Right cardiac atrium (tissue), 5 donors: ENCODE results near the gene ADAMTS4. TPM values are rescaled to one million over a fixed set of nuclear protein-coding genes. Genes with fewer than 3 reads are reported as not detected.

ENCODE experiments used
- ATAC-seq, 2 donors: fragments of 200-7000 bp; cut with Tn5 transposase; one replicate each; pipeline versions ENCODE4 v1.8.0 to v1.9.1; 2020; ENCODE audit warnings: moderate library complexity in 2 of 2, mild to moderate bottlenecking in 1 of 2
- DNase-seq, 3 donors: peaks; one replicate each; pipeline ENCODE4 v3.0.0-alpha.2; 2020
- H3K27ac ChIP-seq: one replicate; pipeline ENCODE4 v1.5.1; 2013; ENCODE audit warnings: mild to moderate bottlenecking, low read length, control low read depth, moderate library complexity
- H3K27me3 ChIP-seq: one replicate; pipeline ENCODE4 v1.6.1; 2013; ENCODE audit not compliant: control insufficient read depth, insufficient read depth
- H3K4me1 ChIP-seq: one replicate; pipeline ENCODE4 v1.6.1; 2013; ENCODE audit warnings: low read length; ENCODE audit not compliant: control insufficient read depth, insufficient read depth
- H3K4me3 ChIP-seq: one replicate; pipeline ENCODE4 v1.5.1; 2013; ENCODE audit warnings: low read length, control low read depth
- H3K9me3 ChIP-seq: one replicate; pipeline ENCODE4 v1.6.1; 2013; ENCODE audit warnings: low read length; ENCODE audit not compliant: control insufficient read depth
- WGBS: extraction: QIAGEN DNeasy Blood & Tissue Kit; methylation state at CpG from one replicate; pipeline ENCODE4 v1.1.7; 2013; 5-methylcytosine and 5-hydroxymethylcytosine counted together
- intact Hi-C, 4 donors: fragments of 100-400 bp; cut with DNase I; formaldehyde crosslinking; loops; one replicate each; pipeline versions ENCODE4 v1.11.0 to v1.14.0; 2022 to 2023
- microRNA-seq, 2 donors: library from miRNA; unstranded; fragments of <30 nt; microRNA quantifications; one replicate each; pipeline ENCODE4 v1.2.0, GENCODE V29; 2020 to 2021
- polyA plus RNA-seq: library from polyadenylated mRNA; stranded (reverse); fragments of 200-250 nt; gene quantifications from one replicate; pipeline ENCODE4 v1.2.3, GENCODE V29; 2013
- total RNA-seq, 4 donors: library from RNA; stranded (reverse); fragmentation: NEBNext Ultra II Directional; extraction: Animal tissue kit (Norgen Biotek cat#: 25700); gene quantifications; one replicate each; pipeline ENCODE4 v1.2.1, GENCODE V29; 2021
- donor health status: healthy with polysubstance abuse.
- donor health status: DM: no; HTN: yes; CAD: no.
- donor health status: DM: no; HTN: no; CAD: no.
- donor health status: DM: no; HTN: yes; CAD: no; lungs with severe emphysema.
- donor health status: DM: yes; HTN: yes; CAD: no.

ADAMTS4 gene
- total and polyA plus RNA-seq, 5 donors, result 6.9 to 111 (median 24.0) TPM

DNA sequence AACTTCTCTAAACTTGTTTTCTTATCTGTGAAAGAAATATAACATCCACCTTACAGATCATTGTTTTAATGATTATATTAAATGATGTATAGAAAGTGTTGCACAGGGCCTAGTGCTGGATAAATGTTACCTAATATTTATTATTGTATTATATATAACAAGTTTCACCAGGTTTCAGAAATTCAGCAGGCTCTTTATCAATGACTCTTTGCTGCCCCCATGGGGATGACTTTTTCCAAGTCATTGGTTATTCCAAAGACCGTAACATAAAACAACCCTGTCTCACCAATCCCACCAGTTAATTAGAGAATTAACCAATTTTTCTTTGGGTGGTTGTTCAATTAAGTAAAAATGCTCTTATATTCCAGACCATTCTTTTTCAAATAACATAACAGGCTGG is 59.1 kb downstream of the ADAMTS4 start:
- no peak overlapping the region for H3K27ac ChIP-seq
- intact Hi-C loops, result loop anchor here in 3 of 4 donors (10.0 kb wide), 3 partner anchors 65 to 145 kb away; partner anchors contain the start of gene USF1 (in 1 of the 3)
- ATAC-seq (peak; percentile 30 to 43), DNase-seq (no peak)
- H3K4me3 ChIP-seq, result no peak overlapping the region
- 28% methylated on average over 1 of the region's 1 CpG for WGBS
- H3K27me3 ChIP-seq, result no peaks in the 10 kb centered on the region
- no peaks in the 10 kb centered on the region for H3K4me1 ChIP-seq
- no peaks in the 10 kb centered on the region for H3K9me3 ChIP-seq

DNA sequence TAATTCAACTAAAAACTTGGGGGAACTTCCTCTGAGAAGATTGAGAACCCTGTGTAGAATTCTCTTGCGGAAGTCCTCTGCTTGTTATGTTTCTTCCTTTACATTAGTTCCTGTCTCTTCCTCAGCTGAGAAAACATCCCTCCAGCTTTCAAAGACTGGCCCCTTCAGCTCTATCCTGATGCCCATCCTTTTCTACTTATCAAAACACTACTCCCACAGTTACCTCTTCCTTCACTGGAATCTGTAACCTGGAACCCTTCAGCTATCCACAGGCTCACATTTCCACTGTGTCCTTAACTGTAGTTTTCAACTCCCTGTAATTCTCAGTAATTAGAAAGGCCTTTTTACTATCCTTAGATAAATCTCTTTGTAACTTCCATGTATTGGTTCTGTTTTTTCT is 60.4 kb downstream of the ADAMTS4 start:
- ATAC-seq, result no peak
- WGBS, result 62% methylated on average over 1 of the region's 1 CpG
- Histone ChIP-seq H3K27ac (no peak overlapping the region), H3K9me3 (no peaks in the 10 kb centered on the region), H3K27me3 (no peaks in the 10 kb centered on the region), H3K4me1 (no peaks in the 10 kb centered on the region), H3K4me3 (no peak overlapping the region)
- peak in 1 of 3 donors; percentile 6 for DNase-seq
- intact Hi-C loops, result loop anchor here in 3 of 4 donors (10.0 kb wide), 3 partner anchors 64 to 144 kb away; partner anchors contain the start of gene USF1 (in 1 of the 3)

DNA sequence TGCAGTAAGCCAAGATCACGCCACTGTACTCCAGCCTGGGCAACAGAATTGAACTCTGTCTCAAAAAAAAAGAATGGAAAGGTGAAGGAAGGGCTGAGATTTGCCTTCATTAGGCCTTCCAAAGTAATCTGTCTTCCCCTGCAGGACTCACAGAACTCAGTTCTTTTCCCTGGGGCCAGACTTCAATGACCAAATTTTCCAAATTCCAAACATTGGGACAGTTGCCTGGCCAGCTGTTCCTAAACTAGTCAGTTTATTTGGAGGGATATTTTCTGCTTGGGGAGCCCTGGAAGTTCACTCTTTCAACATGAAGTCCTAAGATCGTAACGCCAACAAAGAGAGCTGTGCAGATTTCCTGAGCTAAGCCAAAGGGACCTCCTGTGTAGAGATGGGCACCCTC is 61.0 kb downstream of the ADAMTS4 start:
- Histone ChIP-seq H3K9me3 (no peaks in the 10 kb centered on the region), H3K27ac (no peak overlapping the region), H3K4me1 (no peaks in the 10 kb centered on the region), H3K4me3 (no peak overlapping the region), H3K27me3 (no peaks in the 10 kb centered on the region)
- DNase-seq, result peak in 1 of 3 donors; percentile 9
- intact Hi-C loops, result loop anchor here in 3 of 4 donors (10.0 kb wide), 3 partner anchors 63 to 143 kb away; partner anchors contain the start of gene USF1 (in 1 of the 3)
- 56% methylated on average over 3 of the region's 3 CpGs for WGBS
- ATAC-seq, result no peak

Small RNA genes lying within 50 kb of the gene (microRNA-seq; reads per million reads assigned to microRNA genes)
- gene MIR5187, result 2.1 to 2.7 reads per million in 2 donors

Other genes with a start within 250 kb of the ADAMTS4 start
- gene ITLN2, start 244.2 kb downstream of the ADAMTS4 start, total RNA-seq, result 1 to 10 TPM in 2 of 4 donors, under 1 TPM in 2; 0.58 to 2.1 (median 0.94) TPM
- gene ITLN2, start 244.2 kb downstream of the ADAMTS4 start, polyA plus RNA-seq, result 0.88 TPM
- gene F11R, start 177.9 kb downstream of the ADAMTS4 start, total RNA-seq, result 10 to 100 TPM; 18.8 to 27.2 (median 25.3) TPM
- 12.6 TPM for gene F11R, start 177.9 kb downstream of the ADAMTS4 start, polyA plus RNA-seq
- gene TSTD1, start 160.1 kb downstream of the ADAMTS4 start, total RNA-seq, result 10 to 100 TPM; 23.5 to 46.8 (median 35.8) TPM
- gene TSTD1, start 160.1 kb downstream of the ADAMTS4 start, polyA plus RNA-seq, result 63.6 TPM
- 10 to 100 TPM; 34.5 to 41.4 (median 40.7) TPM for gene USF1, start 153.1 kb downstream of the ADAMTS4 start, total RNA-seq
- 32.8 TPM for gene USF1, start 153.1 kb downstream of the ADAMTS4 start, polyA plus RNA-seq
- 1 to 10 TPM; 2.7 to 5.0 (median 4.7) TPM for gene ARHGAP30, start 129.2 kb downstream of the ADAMTS4 start, total RNA-seq
- 1.5 TPM for gene ARHGAP30, start 129.2 kb downstream of the ADAMTS4 start, polyA plus RNA-seq
- not detected for gene NECTIN4, start 109.5 kb downstream of the ADAMTS4 start, total RNA-seq
- 0.02 TPM for gene NECTIN4, start 109.5 kb downstream of the ADAMTS4 start, polyA plus RNA-seq
- 1 to 10 TPM; 3.4 to 5.4 (median 4.4) TPM for gene KLHDC9, start 100.7 kb downstream of the ADAMTS4 start, total RNA-seq
- 5.1 TPM for gene KLHDC9, start 100.7 kb downstream of the ADAMTS4 start, polyA plus RNA-seq
- gene PFDN2, start 81.0 kb downstream of the ADAMTS4 start, total RNA-seq, result 10 to 100 TPM; 44.9 to 58.6 (median 51.5) TPM
- 151 TPM for gene PFDN2, start 81.0 kb downstream of the ADAMTS4 start, polyA plus RNA-seq
- gene NIT1, start 80.9 kb downstream of the ADAMTS4 start, total RNA-seq, result 10 to 100 TPM; 28.0 to 33.5 (median 30.4) TPM
- gene NIT1, start 80.9 kb downstream of the ADAMTS4 start, polyA plus RNA-seq, result 29.7 TPM
- 10 to 100 TPM; 26.3 to 30.6 (median 28.7) TPM for gene DEDD, start 66.4 kb downstream of the ADAMTS4 start, total RNA-seq
- gene DEDD, start 66.4 kb downstream of the ADAMTS4 start, polyA plus RNA-seq, result 15.5 TPM
- gene UFC1, start 45.1 kb downstream of the ADAMTS4 start, total RNA-seq, result 10 to 100 TPM; 82.6 to 91.0 (median 89.1) TPM
- gene UFC1, start 45.1 kb downstream of the ADAMTS4 start, polyA plus RNA-seq, result 99.9 TPM
- 10 to 100 TPM; 14.9 to 25.7 (median 20.9) TPM for gene USP21, start 39.6 kb downstream of the ADAMTS4 start, total RNA-seq
- gene USP21, start 39.6 kb downstream of the ADAMTS4 start, polyA plus RNA-seq, result 18.1 TPM
- 10 to 100 TPM; 11.4 to 16.0 (median 14.9) TPM for gene PPOX, start 32.6 kb downstream of the ADAMTS4 start, total RNA-seq
- gene PPOX, start 32.6 kb downstream of the ADAMTS4 start, polyA plus RNA-seq, result 15.2 TPM
- gene B4GALT3, start 21.5 kb downstream of the ADAMTS4 start, total RNA-seq, result 10 to 100 TPM; 16.0 to 21.0 (median 19.7) TPM
- gene B4GALT3, start 21.5 kb downstream of the ADAMTS4 start, polyA plus RNA-seq, result 17.5 TPM
- gene NDUFS2, start 3.3 kb upstream of the ADAMTS4 start, total RNA-seq, result 100 to 1,000 TPM; 162 to 229 (median 177) TPM
- 219 TPM for gene NDUFS2, start 3.3 kb upstream of the ADAMTS4 start, polyA plus RNA-seq
- 10 to 100 TPM; 23.3 to 44.3 (median 32.9) TPM for gene FCER1G, start 16.2 kb upstream of the ADAMTS4 start, total RNA-seq
- 33.4 TPM for gene FCER1G, start 16.2 kb upstream of the ADAMTS4 start, polyA plus RNA-seq
- not detected for gene APOA2, start 24.6 kb upstream of the ADAMTS4 start, total RNA-seq
- gene APOA2, start 24.6 kb upstream of the ADAMTS4 start, polyA plus RNA-seq, result 0.34 TPM
- 10 to 100 TPM; 27.7 to 42.9 (median 32.1) TPM for gene TOMM40L, start 27.0 kb upstream of the ADAMTS4 start, total RNA-seq
- gene TOMM40L, start 27.0 kb upstream of the ADAMTS4 start, polyA plus RNA-seq, result 31.9 TPM
- not detected for gene NR1I3, start 39.1 kb upstream of the ADAMTS4 start, total RNA-seq
- 0.18 TPM for gene NR1I3, start 39.1 kb upstream of the ADAMTS4 start, polyA plus RNA-seq
- under 1 TPM; 0.21 to 0.94 (median 0.57) TPM for gene PCP4L1, start 59.7 kb upstream of the ADAMTS4 start, total RNA-seq
- gene PCP4L1, start 59.7 kb upstream of the ADAMTS4 start, polyA plus RNA-seq, result 0.45 TPM
- 10 to 100 TPM in 1 of 4 donors, 1 to 10 TPM in 3; 4.8 to 10.2 (median 8.5) TPM for gene MPZ, start 110.9 kb upstream of the ADAMTS4 start, total RNA-seq
- gene MPZ, start 110.9 kb upstream of the ADAMTS4 start, polyA plus RNA-seq, result 23.2 TPM
- 100 to 1,000 TPM; 236 to 275 (median 248) TPM for gene SDHC, start 115.3 kb upstream of the ADAMTS4 start, total RNA-seq
- 167 TPM for gene SDHC, start 115.3 kb upstream of the ADAMTS4 start, polyA plus RNA-seq
- gene CFAP126, start 168.8 kb upstream of the ADAMTS4 start, total RNA-seq, result not detected
- not detected for gene CFAP126, start 168.8 kb upstream of the ADAMTS4 start, polyA plus RNA-seq